Measurements from ENCODE around the gene PRPF6. TPM values are rescaled to one million over a fixed set of nuclear protein-coding genes. Genes with fewer than 3 reads are reported as not detected.

PRPF6 gene
- total RNA-seq, 1 donor from 2014 or later, result 71.0 TPM

GRCh38 chr20:64064145-64064698 lies 83.3 kb downstream of the PRPF6 start:
- DNase-seq, result no peak

- DNase-seq, result no peak
Observed at GRCh38 chr20:64065062-64065973, 84.4 kb downstream of the PRPF6 start.

DNA sequence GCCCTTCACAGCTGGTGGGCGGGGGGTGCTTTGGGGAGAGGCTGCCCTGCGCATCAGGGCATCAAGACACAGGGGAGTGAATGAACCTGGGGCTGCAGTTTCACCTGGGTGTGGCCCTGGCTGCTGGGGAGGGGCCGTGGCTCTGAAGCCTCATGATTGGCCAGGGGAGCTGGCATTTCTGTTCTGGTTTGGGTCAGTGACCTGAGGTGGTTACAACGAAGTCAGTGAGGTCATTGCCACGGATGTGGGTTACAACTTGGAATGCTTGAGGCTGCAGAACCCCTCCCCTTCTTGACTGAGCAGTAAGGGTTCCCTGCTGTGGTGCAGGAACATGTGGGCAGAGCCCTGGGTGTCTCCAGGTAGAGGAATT lies 85.0 kb downstream of the PRPF6 start:
- no peak for DNase-seq

DNA sequence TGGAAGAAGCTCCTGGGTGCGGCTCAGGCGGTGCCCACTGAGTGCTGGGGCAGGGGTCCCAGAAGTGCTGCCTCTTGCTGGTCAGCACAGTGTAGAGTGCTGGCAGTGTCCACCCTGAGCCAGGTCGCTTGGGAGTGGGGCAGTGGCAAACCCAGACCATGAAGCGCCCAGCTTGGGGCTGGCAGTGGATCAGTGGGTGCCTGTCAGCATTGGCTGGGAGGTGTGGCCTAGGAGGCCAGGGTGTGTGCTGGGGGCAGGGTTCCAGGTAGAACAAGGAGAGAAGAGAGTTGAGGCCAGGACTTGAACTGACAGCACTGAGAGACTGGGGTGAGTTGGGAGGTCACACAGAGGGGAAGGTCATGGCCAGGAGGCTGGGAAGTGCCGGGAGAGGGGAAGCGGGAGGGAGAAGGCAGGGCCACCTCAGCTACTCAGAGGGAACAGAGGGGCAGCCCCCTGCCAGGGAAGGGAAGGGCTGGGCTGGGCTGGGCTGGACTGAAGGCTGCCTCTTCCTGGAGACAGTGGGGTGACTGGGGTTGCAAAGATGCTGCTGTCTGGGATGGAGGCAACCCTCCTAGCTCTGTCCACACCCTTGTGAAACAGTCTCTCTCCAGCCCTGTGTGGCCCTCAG lies 86.2 kb downstream of the PRPF6 start:
- DNase-seq, result no peak

DNA sequence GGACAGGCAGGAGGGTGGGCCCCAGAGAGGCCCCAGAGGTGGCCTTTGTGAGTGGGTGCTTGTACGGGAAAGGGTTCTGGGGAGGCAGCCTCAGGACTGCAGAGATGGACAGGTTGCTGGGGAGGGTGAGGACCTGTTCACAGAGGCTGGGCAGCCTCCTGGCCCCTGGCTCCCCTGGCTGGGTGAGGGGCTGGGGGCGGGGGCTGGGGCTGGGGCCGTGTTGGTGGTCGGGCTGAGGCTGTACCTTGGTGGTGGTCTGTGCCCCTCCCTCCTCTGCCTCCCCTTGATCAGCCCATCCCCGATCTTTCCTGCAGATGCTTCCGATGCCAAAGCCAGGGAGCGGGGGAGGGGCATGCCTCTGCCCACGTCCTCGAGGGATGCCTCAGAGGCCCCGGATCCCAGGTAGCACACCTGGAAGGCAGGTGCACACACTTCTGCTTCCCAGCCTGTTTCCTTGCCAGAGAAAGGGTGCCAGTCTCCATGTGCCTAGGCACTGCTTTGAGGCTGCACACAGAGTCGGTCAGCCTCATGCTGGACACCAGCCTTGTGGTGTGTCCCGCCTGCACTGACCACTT lies 86.9 kb downstream of the PRPF6 start:
- no peak for DNase-seq

DNA sequence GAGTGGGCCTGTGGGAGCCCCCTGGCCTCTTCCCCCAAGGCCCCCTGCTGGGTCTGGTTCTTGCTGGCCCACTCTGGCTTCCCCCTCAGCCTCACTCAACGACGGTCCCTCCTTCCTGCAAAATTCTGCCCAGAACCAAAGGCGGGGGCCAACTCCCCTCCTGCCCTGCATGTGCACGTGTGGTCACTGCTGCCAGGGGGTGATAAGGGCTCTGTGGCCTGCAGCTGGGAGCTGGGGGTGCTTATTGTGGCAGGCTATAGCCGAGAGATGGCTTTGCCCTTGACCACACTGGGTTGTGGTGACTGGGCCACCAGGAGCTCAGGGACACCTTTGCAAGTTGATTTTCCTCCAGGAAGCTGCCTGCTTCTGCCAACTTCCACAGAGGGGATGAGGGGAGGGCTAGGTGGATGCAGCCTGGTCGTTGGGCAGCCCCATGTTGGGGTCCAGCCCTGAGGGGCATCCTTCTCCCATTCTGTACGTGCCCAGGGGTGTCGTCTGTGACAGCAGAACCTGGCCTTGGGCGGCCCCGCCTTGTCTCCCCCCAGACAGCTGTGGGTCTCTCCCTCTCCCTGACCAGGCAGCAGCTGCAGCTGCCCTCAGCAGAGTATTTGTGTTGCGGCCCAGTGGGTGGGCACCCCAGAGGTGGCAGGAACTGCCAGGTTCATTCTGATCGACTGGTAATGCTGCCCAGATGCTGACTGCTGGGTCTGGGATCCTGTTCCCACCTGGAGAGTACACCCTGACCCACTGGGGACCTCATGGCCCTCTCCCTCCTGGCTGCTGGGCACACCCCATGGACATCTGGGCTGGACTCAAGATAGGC lies 87.7 kb downstream of the PRPF6 start:
- DNase-seq, result no peak

DNA sequence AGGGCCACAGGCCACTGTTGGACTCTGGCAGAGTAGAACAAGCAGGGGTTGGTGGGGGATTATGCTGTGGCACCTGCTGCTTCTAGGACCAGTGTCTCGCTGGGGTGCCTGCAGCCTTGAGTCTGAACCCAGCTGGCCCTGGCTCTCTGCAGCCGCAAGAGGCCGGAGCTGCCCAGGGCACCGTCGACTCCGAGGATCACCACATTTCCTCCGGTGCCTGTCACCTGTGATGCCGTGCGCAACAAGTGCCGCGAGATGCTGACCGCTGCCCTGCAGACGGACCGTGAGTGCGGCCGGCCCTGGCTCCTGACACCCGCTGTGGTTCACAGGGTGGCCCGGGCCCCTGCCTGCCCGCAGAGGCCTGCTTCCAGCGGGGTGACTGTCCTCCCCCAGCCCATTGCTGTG lies 88.3 kb downstream of the PRPF6 start:
- no peak for DNase-seq

DNA sequence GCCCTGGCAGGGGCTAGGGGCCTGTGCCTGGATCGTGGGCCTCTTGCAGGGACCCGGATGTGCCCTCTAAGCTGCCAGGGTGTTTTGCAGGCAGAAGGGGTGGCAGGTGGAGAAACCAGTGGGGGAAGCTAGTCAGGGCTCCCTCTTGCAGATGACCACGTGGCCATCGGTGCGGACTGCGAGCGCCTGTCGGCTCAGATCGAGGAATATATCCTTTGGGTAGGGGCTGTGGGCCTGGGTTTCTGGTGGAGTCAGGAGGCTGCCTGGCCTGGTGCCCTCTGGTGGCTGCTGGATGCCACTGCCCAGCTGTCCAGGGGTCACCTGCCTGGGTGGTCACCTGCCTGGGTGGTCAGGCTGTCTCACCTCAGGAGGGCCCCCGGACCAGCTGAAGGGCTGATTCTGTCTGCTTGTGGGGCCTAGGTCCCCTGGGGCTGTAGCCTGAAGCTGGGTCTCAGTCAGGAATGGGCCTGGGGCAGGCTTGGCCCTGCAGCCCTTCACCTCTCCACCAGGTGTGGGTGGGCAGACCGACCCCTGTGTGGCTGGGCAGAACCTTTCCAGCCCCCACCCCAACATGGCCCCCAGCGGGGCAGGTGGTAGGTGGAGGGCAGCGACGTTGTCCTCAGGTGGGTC lies 88.8 kb downstream of the PRPF6 start:
- no peak for DNase-seq

- no peak for DNase-seq
Observed at GRCh38 chr20:64070244-64070993, 89.5 kb downstream of the PRPF6 start.

- no peak for DNase-seq
Observed at GRCh38 chr20:64071341-64072332, 90.7 kb downstream of the PRPF6 start.

- no peak for DNase-seq
Observed at GRCh38 chr20:64072498-64073063, 91.6 kb downstream of the PRPF6 start.

DNA sequence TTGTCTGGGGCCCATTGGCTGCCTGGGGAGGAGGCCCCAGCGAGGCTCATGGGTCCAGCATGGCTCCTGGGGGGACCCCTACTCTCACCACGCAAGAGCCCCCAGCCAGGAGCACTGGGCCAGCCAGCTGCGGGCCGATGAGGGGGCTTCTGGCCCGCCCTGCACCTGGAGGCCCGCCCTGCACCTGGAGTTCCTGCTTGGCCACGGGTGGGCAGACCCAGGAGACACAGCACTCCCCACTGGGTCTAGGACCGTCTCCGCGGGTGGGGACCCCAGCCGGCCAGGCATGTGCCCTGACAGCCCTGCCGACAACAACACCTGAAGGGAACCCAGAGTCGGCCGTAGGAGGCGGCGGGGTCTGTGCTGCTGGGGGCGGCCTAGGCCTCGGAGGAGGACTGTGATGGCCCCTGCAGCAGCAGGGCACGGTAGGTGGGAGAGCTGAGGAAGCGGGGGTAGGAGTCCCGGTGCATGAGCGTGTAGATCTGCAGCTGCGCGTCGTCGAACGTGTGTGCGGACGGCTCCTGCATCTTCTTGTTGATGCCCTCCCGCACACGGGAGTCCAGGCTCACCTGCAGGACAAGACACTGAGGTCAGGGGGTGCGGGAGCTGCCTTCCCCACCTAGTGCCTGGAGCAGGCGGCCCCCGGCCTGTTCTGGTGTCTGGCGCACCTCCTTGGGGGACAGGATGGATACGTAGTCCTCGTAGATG lies 92.7 kb downstream of the PRPF6 start:
- DNase-seq, result no peak

DNA sequence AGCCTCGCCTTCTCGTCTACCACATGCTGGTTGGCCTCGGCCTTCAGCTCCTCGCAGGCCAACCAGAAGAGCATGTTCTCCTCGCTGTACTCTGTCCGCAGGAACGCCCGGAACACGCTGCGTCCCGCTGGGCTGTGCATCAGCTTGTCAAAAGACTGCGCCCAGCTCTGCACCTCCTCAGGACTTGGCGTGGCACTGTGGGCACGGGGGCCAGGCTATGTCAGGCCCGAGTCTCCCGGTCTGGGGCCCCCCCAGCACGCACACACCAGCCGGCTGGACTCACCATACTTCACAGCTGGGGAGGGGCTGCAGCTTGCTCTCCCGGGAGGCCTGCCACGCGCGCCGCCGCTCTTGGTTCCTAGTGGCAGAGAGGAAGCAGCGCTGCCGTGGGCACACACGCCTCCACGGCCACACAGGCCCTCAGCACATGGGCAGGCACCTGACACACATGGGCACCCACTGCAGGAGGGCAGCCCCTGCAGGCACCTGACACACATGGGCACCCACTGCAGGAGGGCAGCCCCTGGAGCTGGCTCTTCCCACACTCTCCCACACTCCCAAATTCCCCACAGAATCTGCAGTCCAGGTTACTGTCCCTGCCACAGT lies 93.4 kb downstream of the PRPF6 start:
- no peak for DNase-seq

DNA sequence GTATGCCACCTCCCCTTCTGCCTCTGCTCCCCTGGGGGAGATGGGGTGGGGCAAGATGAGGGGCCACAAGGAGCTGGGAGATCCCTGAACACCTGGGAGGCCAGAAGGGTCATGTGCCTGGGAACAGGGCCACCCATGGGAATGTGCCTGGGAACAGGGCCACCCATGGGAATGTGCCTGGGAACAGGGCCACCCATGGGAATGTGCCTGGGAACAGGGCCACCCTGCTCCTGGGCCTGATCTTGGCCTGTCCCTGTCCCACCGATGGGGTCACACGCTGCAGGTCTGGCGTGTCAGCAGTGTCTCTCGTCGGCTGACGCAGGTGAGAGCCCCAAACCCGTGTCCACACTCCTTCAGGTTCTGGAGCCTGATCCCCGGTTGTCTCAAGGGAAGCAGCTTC lies 94.0 kb downstream of the PRPF6 start:
- DNase-seq, result no peak

DNA sequence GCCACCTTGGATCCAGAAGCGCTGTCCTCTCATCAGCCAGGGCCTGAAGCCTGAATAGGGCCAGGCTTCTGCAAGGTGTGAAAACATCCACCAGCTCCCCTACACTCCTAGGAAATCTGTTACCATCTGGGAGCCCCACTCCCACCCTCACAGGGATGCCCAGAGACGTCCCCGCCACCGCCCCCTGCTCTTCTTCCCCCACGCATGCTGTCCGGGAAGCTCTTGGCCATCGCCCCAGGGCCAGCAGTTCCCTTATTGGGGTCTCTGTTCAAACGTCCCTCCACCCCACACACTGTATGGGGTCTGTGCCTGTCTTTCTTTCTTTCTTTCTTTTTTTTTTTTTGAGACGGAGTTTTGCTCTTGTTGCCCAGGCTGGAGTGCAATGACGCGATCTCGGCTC lies 94.6 kb downstream of the PRPF6 start:
- no peak for DNase-seq

DNA sequence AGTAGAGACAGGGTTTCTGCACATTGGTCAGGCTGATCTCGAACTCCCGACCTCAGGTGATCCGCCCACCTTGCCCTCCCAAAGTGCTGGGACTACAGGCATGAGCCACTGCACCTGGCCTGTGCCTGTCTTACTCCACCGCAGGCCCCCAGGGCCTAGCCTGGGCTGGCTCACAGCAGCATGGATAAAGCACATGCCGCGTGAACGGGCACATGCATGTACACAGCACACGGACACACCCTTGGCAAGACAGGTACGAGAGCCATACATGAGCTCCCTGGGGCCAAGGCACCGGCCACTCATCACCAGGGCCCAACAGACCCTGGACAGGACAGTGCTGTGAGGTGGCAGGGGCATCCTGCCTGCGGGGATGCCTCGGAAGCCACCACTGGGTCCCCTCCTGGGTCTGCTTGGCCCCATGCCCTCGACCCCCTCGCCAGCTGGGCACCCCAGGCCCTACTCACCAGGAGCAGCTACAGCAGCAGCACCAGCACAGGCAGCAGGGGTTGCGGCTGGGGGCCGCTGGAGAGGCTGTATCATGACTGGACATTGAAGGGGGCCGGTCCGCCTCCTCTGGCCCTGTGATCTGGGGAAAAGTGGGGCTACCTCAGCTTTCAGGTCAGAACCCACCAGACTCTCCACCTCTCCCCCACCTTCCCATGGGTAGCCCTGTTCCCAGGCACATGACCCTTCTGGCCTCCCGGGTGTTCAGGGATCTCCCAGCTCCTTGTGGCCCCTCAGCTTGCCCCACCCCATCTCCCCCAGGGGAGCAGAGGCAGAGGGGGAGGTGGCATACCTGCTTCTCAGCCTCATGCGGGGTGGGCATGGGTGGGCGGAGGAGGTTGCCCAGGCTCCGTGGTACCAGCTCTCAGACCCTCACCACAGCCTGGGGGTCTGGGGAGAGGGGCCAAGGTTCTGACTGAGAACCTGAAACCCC lies 95.4 kb downstream of the PRPF6 start:
- no peak for DNase-seq

GRCh38 chr20:64077094-64077493 lies 96.2 kb downstream of the PRPF6 start:
- no peak for DNase-seq
